Adipocyte (in vitro differentiated cells): ENCODE measurements around the gene TMEM135.

ENCODE experiments used
- DNase-seq: peaks from one replicate; pipeline ENCODE4 v3.0.0-alpha.2; 2015; ENCODE audit warnings: low read depth
- H3K27me3 ChIP-seq: replicated peaks from 2 replicates; pipeline ENCODE4 v1.7.0; 2013; ENCODE audit warnings: mild to moderate bottlenecking, low read length, moderate library complexity; ENCODE audit not compliant: control insufficient read depth, insufficient read depth
- H3K36me3 ChIP-seq: 2 replicates; pipeline ENCODE4 v1.7.0; 2013; ENCODE audit warnings: low read length, mild to moderate bottlenecking, moderate library complexity; ENCODE audit not compliant: control insufficient read depth, insufficient read depth, severe bottlenecking
- H3K4me1 ChIP-seq: 2 replicates; pipeline ENCODE4 v1.7.0; 2013; ENCODE audit warnings: mild to moderate bottlenecking, low read length, moderate library complexity; ENCODE audit not compliant: control insufficient read depth, insufficient read depth
- H3K4me3 ChIP-seq: 2 replicates; pipeline ENCODE4 v1.7.0; 2013; ENCODE audit warnings: mild to moderate bottlenecking, low read length, moderate library complexity
- H3K9ac ChIP-seq: 2 replicates; pipeline ENCODE4 v1.7.0; 2013; ENCODE audit warnings: mild to moderate bottlenecking, low read length, moderate library complexity
- H3K9me3 ChIP-seq: 2 replicates; pipeline ENCODE4 v1.7.0; 2013; ENCODE audit warnings: mild to moderate bottlenecking, low read length, moderate library complexity; ENCODE audit not compliant: control insufficient read depth

The TMEM135 gene

GRCh38 chr11:87315229-87315628 lies 277.5 kb downstream of the TMEM135 start:
- Histone ChIP-seq H3K9me3 (no peaks in the 10 kb centered on the region), H3K4me3 (no peak overlapping the region), H3K27me3 (no peaks in the 10 kb centered on the region), H3K9ac (no peak overlapping the region), H3K4me1 (no peaks in the 10 kb centered on the region), H3K36me3 (peaks cover 61% of the 10 kb centered on the region)
- no peak for DNase-seq

- no peak for DNase-seq
- no peaks in the 10 kb centered on the region for H3K4me1 ChIP-seq
- H3K4me3 ChIP-seq, result no peak overlapping the region
- peaks cover 68% of the 10 kb centered on the region for H3K36me3 ChIP-seq
- H3K9ac ChIP-seq, result no peak overlapping the region
- H3K9me3 ChIP-seq, result no peaks in the 10 kb centered on the region
- H3K27me3 ChIP-seq, result no peaks in the 10 kb centered on the region
These were observed 278.8 kb downstream of the TMEM135 start for GRCh38 chr11:87316491-87316890.

DNA sequence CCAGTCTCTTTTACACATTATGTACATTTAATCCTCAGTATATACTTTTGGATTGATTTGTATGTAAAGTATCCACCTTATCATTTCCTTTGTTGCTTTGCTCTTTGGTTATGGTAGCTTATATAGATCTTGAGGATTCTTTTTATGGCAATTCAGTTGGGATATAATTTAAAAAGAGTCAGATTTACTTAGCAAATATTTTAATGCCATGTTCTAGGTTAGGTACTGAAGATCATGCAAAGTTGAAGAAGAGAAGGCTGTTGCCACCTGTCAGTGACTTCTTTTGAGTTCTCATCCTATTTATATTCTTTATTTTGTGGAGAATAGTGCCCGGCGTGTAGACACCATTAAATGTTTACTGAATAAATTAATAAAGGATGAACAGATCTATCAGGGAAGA lies 279.7 kb downstream of the TMEM135 start:
- H3K9ac ChIP-seq, result no peak overlapping the region
- peaks cover 70% of the 10 kb centered on the region for H3K36me3 ChIP-seq
- H3K4me1 ChIP-seq, result no peaks in the 10 kb centered on the region
- H3K9me3 ChIP-seq, result no peaks in the 10 kb centered on the region
- no peak for DNase-seq
- no peaks in the 10 kb centered on the region for H3K27me3 ChIP-seq
- no peak overlapping the region for H3K4me3 ChIP-seq

GRCh38 chr11:87320123-87320522 lies 282.4 kb downstream of the TMEM135 start:
- Histone ChIP-seq H3K36me3 (peaks cover 76% of the 10 kb centered on the region), H3K9ac (no peak overlapping the region), H3K27me3 (no peaks in the 10 kb centered on the region), H3K4me1 (no peaks in the 10 kb centered on the region), H3K9me3 (no peaks in the 10 kb centered on the region), H3K4me3 (no peak overlapping the region)
- DNase-seq, result no peak

DNA sequence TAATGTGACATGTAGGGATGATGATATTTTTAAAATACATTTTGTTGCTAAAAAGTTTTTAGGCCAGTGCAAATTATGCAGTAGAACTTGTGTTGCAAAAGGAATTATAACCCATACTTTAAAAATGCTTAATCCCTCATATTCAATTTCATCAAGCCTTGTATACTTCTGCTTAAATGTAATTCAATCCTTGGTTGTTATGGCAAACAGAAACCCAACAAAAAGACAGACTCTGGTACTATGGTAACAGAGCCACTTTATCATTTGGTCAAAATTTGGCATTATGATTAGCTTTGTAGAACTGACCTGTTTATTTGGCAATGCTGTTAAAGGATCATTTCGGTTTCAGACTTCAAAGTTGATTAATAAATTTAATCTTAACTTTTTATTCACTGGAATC lies 284.8 kb downstream of the TMEM135 start:
- Histone ChIP-seq H3K36me3 (peaks cover 79% of the 10 kb centered on the region), H3K27me3 (no peaks in the 10 kb centered on the region), H3K4me3 (no peak overlapping the region), H3K9ac (no peak overlapping the region), H3K9me3 (no peaks in the 10 kb centered on the region), H3K4me1 (peaks cover 9% of the 10 kb centered on the region)
- peak; percentile 45 for DNase-seq

GRCh38 chr11:87323899-87324298 lies 286.2 kb downstream of the TMEM135 start:
- no peaks in the 10 kb centered on the region for H3K27me3 ChIP-seq
- peaks cover 81% of the 10 kb centered on the region for H3K36me3 ChIP-seq

GRCh38 chr11:87324817-87325489 lies 287.2 kb downstream of the TMEM135 start:
- Histone ChIP-seq H3K9me3 (no peaks in the 10 kb centered on the region), H3K36me3 (peaks cover 80% of the 10 kb centered on the region), H3K9ac (no peak overlapping the region), H3K4me1 (peaks cover 14% of the 10 kb centered on the region), H3K27me3 (no peaks in the 10 kb centered on the region), H3K4me3 (no peak overlapping the region)
- no peak for DNase-seq

More at GRCh38 chr11:87323899-87324298, 286.2 kb downstream of the TMEM135 start:
- Histone ChIP-seq H3K4me3 (no peak overlapping the region), H3K9ac (no peak overlapping the region), H3K4me1 (peaks cover 9% of the 10 kb centered on the region), H3K9me3 (no peaks in the 10 kb centered on the region)
- no peak for DNase-seq

DNA sequence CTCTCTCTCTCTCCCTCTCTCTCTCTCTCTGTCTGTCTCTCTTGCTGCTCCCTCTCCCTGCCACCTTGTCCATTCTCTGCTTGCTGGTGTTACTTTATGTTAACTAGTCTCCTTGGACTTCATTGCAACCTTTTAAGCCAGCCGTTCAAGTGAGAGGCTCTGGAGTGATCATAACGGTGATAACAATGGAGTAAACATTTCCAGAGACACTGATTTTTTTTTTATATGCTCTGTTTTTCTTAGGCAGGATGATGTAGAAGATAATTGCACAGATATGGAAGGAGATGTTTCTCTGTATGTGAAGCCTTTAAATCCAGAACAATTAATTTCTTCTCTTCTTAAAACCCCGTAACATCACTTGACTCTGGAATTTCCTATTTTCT lies 287.7 kb downstream of the TMEM135 start:
- no peaks in the 10 kb centered on the region for H3K9me3 ChIP-seq
- peaks cover 19% of the 10 kb centered on the region for H3K4me1 ChIP-seq
- DNase-seq, result no peak
- peaks cover 77% of the 10 kb centered on the region for H3K36me3 ChIP-seq
- no peak overlapping the region for H3K9ac ChIP-seq
- H3K27me3 ChIP-seq, result no peaks in the 10 kb centered on the region
- H3K4me3 ChIP-seq, result no peak overlapping the region

- Histone ChIP-seq H3K9me3 (no peaks in the 10 kb centered on the region), H3K4me1 (peaks cover 28% of the 10 kb centered on the region), H3K27me3 (no peaks in the 10 kb centered on the region), H3K9ac (no peak overlapping the region), H3K4me3 (no peak overlapping the region), H3K36me3 (peaks cover 66% of the 10 kb centered on the region)
- DNase-seq, result no peak
These were observed 288.9 kb downstream of the TMEM135 start for GRCh38 chr11:87326594-87326993.

DNA sequence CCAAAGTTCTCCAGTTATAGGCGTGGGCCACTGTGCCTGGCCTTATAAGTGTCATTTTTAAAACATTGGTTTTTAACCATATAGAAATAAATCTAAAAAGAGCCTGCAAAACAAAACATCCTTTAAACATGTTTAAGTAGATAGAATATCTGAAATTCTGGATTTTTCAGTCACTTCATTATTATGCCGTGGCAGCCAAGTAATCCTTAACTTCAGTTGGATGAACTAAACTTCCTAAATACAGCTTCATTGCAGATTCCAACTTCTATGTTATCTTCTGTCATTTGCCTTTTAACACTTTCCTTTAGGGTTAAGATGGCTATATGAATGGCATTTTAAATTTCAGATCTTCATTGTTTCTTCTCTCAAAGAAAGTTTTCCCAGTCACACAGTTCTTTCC lies 291.4 kb downstream of the TMEM135 start:
- H3K4me3 ChIP-seq, result no peak overlapping the region
- H3K4me1 ChIP-seq, result peaks cover 28% of the 10 kb centered on the region
- no peaks in the 10 kb centered on the region for H3K9me3 ChIP-seq
- peaks cover 41% of the 10 kb centered on the region for H3K36me3 ChIP-seq
- no peak for DNase-seq
- H3K9ac ChIP-seq, result no peak overlapping the region
- H3K27me3 ChIP-seq, result no peaks in the 10 kb centered on the region

DNA sequence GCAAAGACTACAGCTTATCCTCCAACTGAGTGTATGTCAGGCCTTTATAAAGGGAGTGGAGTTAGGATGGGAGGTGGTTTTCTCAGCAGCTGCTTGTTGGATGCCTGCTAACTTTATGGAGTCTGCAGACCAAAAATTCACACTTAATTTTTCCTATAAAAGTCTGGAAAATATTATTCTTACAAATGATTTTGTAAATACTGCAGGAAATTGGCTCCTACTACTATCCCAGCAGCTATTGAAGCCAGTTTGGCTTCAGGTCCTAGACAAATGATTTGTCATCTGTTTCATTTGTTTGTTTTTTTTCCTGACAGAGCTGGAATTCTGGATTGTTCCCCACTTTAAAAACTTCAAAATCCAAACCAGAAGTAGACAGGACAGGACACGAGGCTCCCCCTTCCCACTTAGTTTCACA lies 292.5 kb downstream of the TMEM135 start:
- H3K4me3 ChIP-seq, result no peak overlapping the region
- DNase-seq, result no peak

DNA sequence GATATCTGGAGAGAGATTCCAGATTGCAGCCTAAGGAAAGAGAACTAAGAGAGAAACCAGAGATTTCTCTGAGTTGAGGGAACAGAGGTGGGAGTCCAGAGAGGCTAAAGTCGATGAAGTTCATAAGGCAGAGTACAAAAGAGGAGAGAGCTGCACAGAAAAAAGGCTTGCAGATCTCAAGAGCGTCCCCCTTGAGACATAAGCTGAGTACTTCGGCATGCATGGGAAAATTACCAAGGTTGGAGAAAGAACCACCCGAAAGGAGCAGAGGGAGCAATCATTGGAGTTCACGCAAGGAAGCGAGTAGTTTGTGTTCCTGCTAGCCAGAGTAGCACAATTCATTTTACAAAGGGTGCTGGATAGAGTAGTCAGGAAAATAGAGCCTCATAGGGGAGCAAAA lies 293.5 kb downstream of the TMEM135 start:
- H3K9me3 ChIP-seq, result no peaks in the 10 kb centered on the region
- DNase-seq, result no peak

More for the DNA sequence above, 292.5 kb downstream of the TMEM135 start:
- Histone ChIP-seq H3K27me3 (no peaks in the 10 kb centered on the region), H3K4me1 (peaks cover 28% of the 10 kb centered on the region), H3K9ac (no peak overlapping the region), H3K36me3 (peaks cover 31% of the 10 kb centered on the region), H3K9me3 (no peaks in the 10 kb centered on the region)

More for the DNA sequence above, 293.5 kb downstream of the TMEM135 start:
- Histone ChIP-seq H3K36me3 (peaks cover 34% of the 10 kb centered on the region), H3K27me3 (no peaks in the 10 kb centered on the region), H3K4me3 (peak overlapping the region; percentile 45), H3K4me1 (peaks cover 27% of the 10 kb centered on the region), H3K9ac (peak overlapping the region; percentile 26)
